HG02973 (cell line): ENCODE data around the gene KIRREL3.

Experiments used
- ATAC-seq: cut with Tn5 transposase; IDR thresholded peaks from one replicate; pipeline ENCODE4 v1.9.1; 2021; ENCODE audit warnings: moderate library complexity; ENCODE audit not compliant: unreplicated experiment

KIRREL3 gene

GRCh38 chr11:126720539-126721235, 279.9 kb downstream of the KIRREL3 start:
- no peak for ATAC-seq

GRCh38 chr11:126719740-126720139, 280.8 kb downstream of the KIRREL3 start:
- no peak for ATAC-seq

- ATAC-seq = no peak
These were observed 282.3 kb downstream of the KIRREL3 start for GRCh38 chr11:126718276-126718675.

- no peak for ATAC-seq
These were observed 284.0 kb downstream of the KIRREL3 start for GRCh38 chr11:126716456-126717083.

GRCh38 chr11:126713806-126714205, 286.8 kb downstream of the KIRREL3 start:
- ATAC-seq = no peak

- no peak for ATAC-seq
These were observed 288.5 kb downstream of the KIRREL3 start for GRCh38 chr11:126711977-126712625.

GRCh38 chr11:126710804-126711399, 289.7 kb downstream of the KIRREL3 start:
- no peak for ATAC-seq

GRCh38 chr11:126707498-126707897, 293.1 kb downstream of the KIRREL3 start:
- no peak for ATAC-seq

GRCh38 chr11:126704096-126704495, 296.5 kb downstream of the KIRREL3 start:
- ATAC-seq = no peak

GRCh38 chr11:126703662-126704061, 296.9 kb downstream of the KIRREL3 start:
- no peak for ATAC-seq

GRCh38 chr11:126702987-126703386, 297.6 kb downstream of the KIRREL3 start:
- ATAC-seq = no peak

GRCh38 chr11:126702165-126702720, 298.3 kb downstream of the KIRREL3 start:
- no peak for ATAC-seq

- no peak for ATAC-seq
These were observed 299.1 kb downstream of the KIRREL3 start for GRCh38 chr11:126701520-126701897.

GRCh38 chr11:126700768-126701519, 299.6 kb downstream of the KIRREL3 start:
- ATAC-seq = no peak

- ATAC-seq = no peak
These were observed 302.0 kb downstream of the KIRREL3 start for GRCh38 chr11:126698576-126698975.

GRCh38 chr11:126697936-126698335, 302.6 kb downstream of the KIRREL3 start:
- no peak for ATAC-seq

GRCh38 chr11:126696982-126697381, 303.6 kb downstream of the KIRREL3 start:
- ATAC-seq = no peak

- ATAC-seq = no peak
These were observed 305.3 kb downstream of the KIRREL3 start for GRCh38 chr11:126695293-126695692.

GRCh38 chr11:126694065-126694625, 306.4 kb downstream of the KIRREL3 start:
- no peak for ATAC-seq

- no peak for ATAC-seq
These were observed 313.1 kb downstream of the KIRREL3 start for GRCh38 chr11:126687477-126687876.
